Activated T-cell treated with anti-CD3 and anti-CD28 coated beads, Interleukin-2, amount 50 U/mL, for 4 hours (primary cell): ENCODE data around the gene FBXW4. TPM values are rescaled to one million over a fixed set of nuclear protein-coding genes. Genes with fewer than 3 reads are reported as not detected.

Source experiments
- ATAC-seq, 2 donors: fragments of 200-7000 bp; cut with Tn5 transposase; one replicate each; pipeline ENCODE4 v1.10.0; 2021
- DNase-seq: peaks from one replicate; pipeline ENCODE4 v3.0.0-alpha.2; 2020
- H3K27me3 Mint-ChIP-seq: one replicate; pipeline ENCODE4 v1.8.0; 2021; ENCODE audit warnings: low read depth, mixed read lengths
- H3K36me3 Mint-ChIP-seq: one replicate; pipeline ENCODE4 v1.8.0; 2022; ENCODE audit warnings: mixed read lengths; ENCODE audit not compliant: insufficient read depth
- H3K4me1 Mint-ChIP-seq: one replicate; pipeline ENCODE4 v1.8.0; 2021; ENCODE audit warnings: low read depth, mixed read lengths
- H3K4me3 Mint-ChIP-seq: one replicate; pipeline ENCODE4 v1.8.0; 2021; ENCODE audit warnings: mild to moderate bottlenecking, moderate library complexity, mixed read lengths
- H3K9me3 Mint-ChIP-seq: one replicate; pipeline ENCODE4 v1.8.0; 2021; ENCODE audit warnings: mixed read lengths
- total RNA-seq, 3 donors: library from RNA; stranded (reverse); gene quantifications; one replicate each; pipeline ENCODE4 v1.2.1, GENCODE V29; 2021

FBXW4 gene
- total RNA-seq, 3 donors from 2014 or later: 23.8 to 26.8 (median 25.2) TPM

GRCh38 chr10:101684782-101685181, 10.2 kb downstream of the FBXW4 start:
- DNase-seq (no peak), ATAC-seq (no peak)
- Mint-ChIP-seq H3K4me3 (no peak overlapping the region), H3K9me3 (no peaks in the 10 kb centered on the region), H3K27me3 (no peaks in the 10 kb centered on the region), H3K36me3 (peaks cover 23% of the 10 kb centered on the region), H3K4me1 (peaks cover 54% of the 10 kb centered on the region)

DNA sequence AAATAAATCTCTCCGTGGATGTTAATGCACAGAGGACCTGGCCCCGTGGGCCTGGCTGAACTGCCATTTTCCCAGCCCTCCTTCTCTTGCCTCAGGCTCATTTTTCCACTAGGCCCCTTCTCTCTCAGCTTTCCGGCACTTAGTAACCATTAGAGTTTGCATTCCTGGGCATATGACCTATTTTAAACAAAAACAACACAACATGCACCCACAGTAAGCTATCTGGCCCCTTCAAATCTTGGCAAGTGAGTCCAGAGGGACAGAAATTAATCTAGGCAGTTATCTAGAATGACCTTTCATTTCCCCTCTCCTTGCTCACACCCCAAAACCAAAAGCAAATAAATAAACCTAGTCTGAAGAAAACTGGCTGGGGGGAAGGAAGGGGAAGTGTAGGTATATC, 11.7 kb downstream of the FBXW4 start:
- H3K27me3 Mint-ChIP-seq: no peaks in the 10 kb centered on the region
- no peak overlapping the region for H3K4me3 Mint-ChIP-seq
- no peaks in the 10 kb centered on the region for H3K9me3 Mint-ChIP-seq
- peaks cover 22% of the 10 kb centered on the region for H3K36me3 Mint-ChIP-seq
- DNase-seq (no peak), ATAC-seq (no peak)
- H3K4me1 Mint-ChIP-seq: peaks cover 40% of the 10 kb centered on the region

DNA sequence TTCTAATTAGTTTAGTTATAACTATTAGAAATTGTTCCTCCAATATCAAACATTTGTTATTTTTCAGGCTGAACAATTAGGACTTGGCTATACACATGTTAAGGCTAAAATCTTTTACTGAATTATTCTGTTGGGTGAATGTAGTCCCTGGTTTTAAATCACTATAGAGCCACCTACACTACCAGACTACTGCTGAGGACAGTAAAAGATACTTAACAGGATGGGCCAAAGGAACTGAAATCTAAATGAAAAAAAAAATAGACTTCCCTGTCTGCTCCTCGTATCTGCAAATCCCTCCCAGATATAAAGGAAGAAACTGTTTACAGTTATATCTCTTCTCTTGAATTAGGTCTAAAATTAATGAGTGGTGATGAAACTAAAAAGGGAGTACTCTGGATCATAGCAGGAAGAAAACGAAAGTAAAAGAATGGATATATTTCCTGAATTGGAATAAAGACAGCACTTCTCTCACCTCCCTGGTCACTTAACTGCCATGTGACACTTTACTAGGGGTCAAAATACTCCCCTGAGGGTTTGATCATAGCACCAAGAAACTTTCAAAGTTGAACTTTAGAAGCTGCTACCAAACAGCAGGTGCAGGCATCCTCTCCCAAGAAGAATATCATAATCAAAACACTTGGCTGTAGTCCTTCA, 12.7 kb downstream of the FBXW4 start:
- Mint-ChIP-seq H3K4me3 (no peak overlapping the region), H3K27me3 (no peaks in the 10 kb centered on the region), H3K9me3 (peaks cover under 1% of the 10 kb centered on the region), H3K36me3 (peaks cover 18% of the 10 kb centered on the region), H3K4me1 (peaks cover 32% of the 10 kb centered on the region)
- ATAC-seq: no peak
- no peak for DNase-seq

GRCh38 chr10:101676565-101676964, 18.4 kb downstream of the FBXW4 start:
- H3K9me3 Mint-ChIP-seq: peaks cover 5% of the 10 kb centered on the region
- DNase-seq: no peak
- no peak overlapping the region for H3K4me3 Mint-ChIP-seq
- peaks cover 37% of the 10 kb centered on the region for H3K36me3 Mint-ChIP-seq
- no peaks in the 10 kb centered on the region for H3K27me3 Mint-ChIP-seq
- no peak for ATAC-seq
- H3K4me1 Mint-ChIP-seq: peaks cover 5% of the 10 kb centered on the region

DNA sequence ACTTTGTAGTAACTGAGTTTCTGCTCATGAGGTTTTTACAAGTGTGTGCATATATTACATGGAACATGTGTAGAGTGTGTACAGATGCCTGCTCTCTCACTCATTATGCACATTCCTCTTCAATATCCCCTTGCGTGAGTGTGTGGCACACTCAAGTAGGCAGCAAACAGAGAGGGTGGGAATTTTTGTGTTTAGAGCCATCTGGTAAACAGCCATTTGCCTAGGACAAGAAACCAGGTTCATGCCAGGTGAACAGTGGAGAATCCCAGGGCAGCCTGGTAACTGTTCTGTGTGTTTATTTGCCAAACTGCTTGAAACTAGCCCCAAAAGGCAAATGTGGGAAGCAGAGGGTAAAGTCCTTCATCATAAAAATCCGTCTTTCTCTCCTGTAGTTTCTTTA, 19.9 kb downstream of the FBXW4 start:
- DNase-seq (no peak), ATAC-seq (no peak)
- no peaks in the 10 kb centered on the region for H3K27me3 Mint-ChIP-seq
- H3K9me3 Mint-ChIP-seq: peaks cover 5% of the 10 kb centered on the region
- H3K4me1 Mint-ChIP-seq: peaks cover 6% of the 10 kb centered on the region
- H3K4me3 Mint-ChIP-seq: no peak overlapping the region
- H3K36me3 Mint-ChIP-seq: peaks cover 46% of the 10 kb centered on the region

DNA sequence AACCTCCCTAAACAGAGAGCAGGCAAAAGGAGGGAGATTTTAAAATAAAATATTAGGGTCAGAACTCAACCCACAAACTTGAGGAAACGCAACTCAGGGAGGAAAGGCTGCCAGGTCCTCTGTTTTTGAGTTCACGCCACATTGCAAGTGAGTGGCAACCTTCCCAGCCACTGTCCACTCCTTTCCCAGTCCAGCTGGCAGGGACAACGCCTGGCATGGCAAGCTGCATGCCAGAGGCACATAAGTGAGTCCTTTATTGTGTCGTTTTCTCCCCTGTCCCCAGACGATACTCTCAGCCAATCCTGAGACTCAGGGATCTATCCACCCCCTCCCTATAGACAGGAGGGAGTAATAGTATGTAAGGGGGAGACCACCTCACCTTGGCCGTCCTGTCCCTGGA, 22.4 kb downstream of the FBXW4 start:
- peaks cover 63% of the 10 kb centered on the region for H3K36me3 Mint-ChIP-seq
- ATAC-seq (no peak), DNase-seq (no peak)
- H3K4me1 Mint-ChIP-seq: peaks cover 5% of the 10 kb centered on the region
- peaks cover 5% of the 10 kb centered on the region for H3K9me3 Mint-ChIP-seq
- no peak overlapping the region for H3K4me3 Mint-ChIP-seq
- no peaks in the 10 kb centered on the region for H3K27me3 Mint-ChIP-seq

GRCh38 chr10:101671453-101671852, 23.5 kb downstream of the FBXW4 start:
- H3K36me3 Mint-ChIP-seq: peaks cover 58% of the 10 kb centered on the region
- ATAC-seq (no peak), DNase-seq (no peak)
- H3K4me1 Mint-ChIP-seq: peaks cover 2% of the 10 kb centered on the region
- H3K27me3 Mint-ChIP-seq: no peaks in the 10 kb centered on the region
- H3K9me3 Mint-ChIP-seq: no peaks in the 10 kb centered on the region
- H3K4me3 Mint-ChIP-seq: no peak overlapping the region

DNA sequence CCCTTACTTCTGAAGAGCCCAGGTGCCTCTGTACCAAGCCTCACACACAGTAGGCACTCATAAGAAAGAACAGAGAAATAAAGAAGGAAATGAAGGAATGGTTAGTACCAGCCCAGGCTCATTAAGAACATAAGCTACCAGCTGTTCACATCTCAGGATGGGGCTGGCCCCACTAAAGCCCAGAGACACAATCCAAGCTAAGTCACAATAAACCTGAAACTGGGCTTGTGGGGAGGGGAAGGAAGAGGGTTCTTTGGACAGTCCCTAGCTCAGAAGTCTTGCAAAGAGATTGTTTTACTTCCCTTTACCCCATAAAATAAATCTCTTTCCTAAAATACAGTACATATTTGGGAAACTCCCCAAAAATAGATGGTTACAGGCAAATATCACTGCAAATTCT, 24.3 kb downstream of the FBXW4 start:
- peaks cover 2% of the 10 kb centered on the region for H3K4me1 Mint-ChIP-seq
- H3K27me3 Mint-ChIP-seq: no peaks in the 10 kb centered on the region
- DNase-seq (no peak), ATAC-seq (no peak)
- no peaks in the 10 kb centered on the region for H3K9me3 Mint-ChIP-seq
- H3K4me3 Mint-ChIP-seq: no peak overlapping the region
- H3K36me3 Mint-ChIP-seq: peaks cover 59% of the 10 kb centered on the region

GRCh38 chr10:101669181-101669580, 25.8 kb downstream of the FBXW4 start:
- Mint-ChIP-seq H3K27me3 (no peaks in the 10 kb centered on the region), H3K36me3 (peaks cover 53% of the 10 kb centered on the region), H3K4me3 (no peak overlapping the region), H3K4me1 (peaks cover 2% of the 10 kb centered on the region), H3K9me3 (no peaks in the 10 kb centered on the region)
- DNase-seq (no peak), ATAC-seq (no peak)

- Mint-ChIP-seq H3K9me3 (no peaks in the 10 kb centered on the region), H3K36me3 (peaks cover 51% of the 10 kb centered on the region), H3K4me3 (no peak overlapping the region), H3K27me3 (no peaks in the 10 kb centered on the region), H3K4me1 (peaks cover 2% of the 10 kb centered on the region)
- no peak for DNase-seq
- no peak for ATAC-seq
These were observed 26.4 kb downstream of the FBXW4 start for GRCh38 chr10:101668566-101668965.

- ATAC-seq (no peak), DNase-seq (no peak)
- Mint-ChIP-seq H3K27me3 (no peaks in the 10 kb centered on the region), H3K4me1 (peaks cover 2% of the 10 kb centered on the region), H3K9me3 (no peaks in the 10 kb centered on the region), H3K4me3 (no peak overlapping the region), H3K36me3 (peaks cover 57% of the 10 kb centered on the region)
These were observed 28.9 kb downstream of the FBXW4 start for GRCh38 chr10:101666083-101666482.

- Mint-ChIP-seq H3K27me3 (no peaks in the 10 kb centered on the region), H3K36me3 (peaks cover 46% of the 10 kb centered on the region), H3K9me3 (no peaks in the 10 kb centered on the region), H3K4me3 (no peak overlapping the region), H3K4me1 (no peaks in the 10 kb centered on the region)
- DNase-seq: no peak
- ATAC-seq: no peak
These were observed 31.9 kb downstream of the FBXW4 start for GRCh38 chr10:101663097-101663496.

- Mint-ChIP-seq H3K9me3 (no peaks in the 10 kb centered on the region), H3K4me1 (no peaks in the 10 kb centered on the region), H3K27me3 (no peaks in the 10 kb centered on the region), H3K36me3 (peaks cover 39% of the 10 kb centered on the region), H3K4me3 (no peak overlapping the region)
- ATAC-seq (no peak), DNase-seq (no peak)
These were observed 34.7 kb downstream of the FBXW4 start for GRCh38 chr10:101660256-101660655.

DNA sequence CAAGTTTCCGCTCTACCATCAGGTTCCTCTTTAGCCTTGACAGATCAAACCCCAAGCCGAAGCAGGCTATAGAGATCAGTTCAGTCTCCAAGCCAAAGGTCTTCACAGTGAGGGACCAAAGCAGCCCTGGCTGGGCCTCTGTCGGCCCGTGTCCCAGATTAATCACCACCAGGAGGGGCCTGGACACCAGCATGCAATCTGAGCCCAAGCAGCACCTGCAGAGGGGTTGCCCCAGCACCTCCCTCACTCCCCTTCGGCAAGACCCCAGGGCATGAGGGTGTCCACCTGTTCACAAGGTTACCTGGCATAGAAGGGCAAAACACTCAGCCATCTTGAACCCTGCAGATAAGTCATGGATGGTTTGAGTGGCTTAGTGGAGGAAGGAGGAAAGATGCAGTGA, 36.0 kb downstream of the FBXW4 start:
- H3K9me3 Mint-ChIP-seq: no peaks in the 10 kb centered on the region
- H3K4me1 Mint-ChIP-seq: no peaks in the 10 kb centered on the region
- H3K36me3 Mint-ChIP-seq: peaks cover 38% of the 10 kb centered on the region
- no peaks in the 10 kb centered on the region for H3K27me3 Mint-ChIP-seq
- H3K4me3 Mint-ChIP-seq: no peak overlapping the region
- DNase-seq (no peak), ATAC-seq (no peak)

DNA sequence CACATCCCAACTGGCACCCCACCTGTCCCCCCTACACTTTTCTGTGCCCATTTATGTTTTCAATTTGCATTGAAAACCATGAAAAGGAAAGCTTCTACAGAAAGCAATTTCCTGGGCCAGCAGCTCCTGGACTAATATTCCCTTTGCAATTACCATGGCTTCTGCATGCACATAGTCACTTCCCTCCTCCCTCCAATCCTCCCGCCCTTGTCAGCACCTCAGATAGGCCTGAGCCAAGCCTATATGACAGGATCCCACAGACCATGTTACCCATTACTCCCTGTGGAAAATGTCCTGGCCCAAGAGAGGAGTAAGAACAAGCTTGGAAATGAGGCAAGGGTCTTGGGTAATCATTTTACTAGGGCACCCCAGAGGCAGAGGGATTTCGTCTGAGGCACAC, 38.1 kb downstream of the FBXW4 start:
- Mint-ChIP-seq H3K27me3 (no peaks in the 10 kb centered on the region), H3K36me3 (peaks cover 28% of the 10 kb centered on the region), H3K4me1 (no peaks in the 10 kb centered on the region), H3K9me3 (no peaks in the 10 kb centered on the region), H3K4me3 (no peak overlapping the region)
- ATAC-seq (no peak), DNase-seq (no peak)

DNA sequence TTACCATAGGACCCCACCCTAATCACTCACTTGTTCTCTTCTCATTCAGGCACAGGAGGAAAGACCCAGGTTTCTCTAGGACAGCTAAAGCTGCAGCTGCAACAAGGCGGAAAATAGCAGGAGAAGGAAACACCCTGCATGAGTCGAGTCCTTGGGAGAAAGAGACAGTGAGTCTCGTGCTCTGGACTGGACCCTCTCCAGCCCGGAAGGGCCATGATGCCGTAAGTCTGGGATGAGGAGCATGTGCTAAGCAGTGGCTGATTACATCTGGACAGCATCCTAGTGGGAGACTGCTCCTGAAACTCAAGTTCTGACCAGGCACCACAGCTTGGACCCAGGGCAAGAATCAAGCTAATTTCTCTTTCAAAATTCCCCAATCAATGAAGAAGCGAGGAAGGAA, 39.4 kb downstream of the FBXW4 start:
- ATAC-seq: no peak
- H3K27me3 Mint-ChIP-seq: no peaks in the 10 kb centered on the region
- no peak for DNase-seq
- no peak overlapping the region for H3K4me3 Mint-ChIP-seq
- no peaks in the 10 kb centered on the region for H3K9me3 Mint-ChIP-seq
- H3K4me1 Mint-ChIP-seq: no peaks in the 10 kb centered on the region
- peaks cover 22% of the 10 kb centered on the region for H3K36me3 Mint-ChIP-seq
